Endothelial cell of umbilical vein (primary cell): ENCODE data around the gene ZFAND5. TPM values are rescaled to one million over a fixed set of nuclear protein-coding genes. Genes with fewer than 3 reads are reported as not detected.

Experiments used
- BruUV-seq: library from RNA; stranded (reverse); fragments of 400-500 nt; replicated peaks from 2 replicates; lab custom pipeline; 2021; lab: Mats Ljungman, UMichigan
- CTCF ChIA-PET: fragments of 300-600, 350-600 bp; sonication (Branson Sonifier 250); formaldehyde crosslinking; loops from one replicate; lab custom pipeline; 2021; ENCODE audit warnings: antibody characterized with exemption, inconsistent platforms; lab: Charles Lee
- POLR2A ChIA-PET: fragments of 300-600, 350-600 bp; sonication (Branson Sonifier 250); formaldehyde crosslinking; loops from one replicate; lab custom pipeline; 2021; ENCODE audit warnings: antibody characterized with exemption, inconsistent platforms; lab: Charles Lee
- DNase-seq: peaks from one replicate; pipeline ENCODE4 v3.0.0-alpha.2; 2011; ENCODE audit warnings: low read depth, low spot score
- FAIRE-seq: peaks from 2 replicates; lab custom pipeline; 2011; peaks lifted over from hg19 to GRCh38; lab: Jason Lieb, UNC
- H2AFZ ChIP-seq: 2 replicates; pipeline ENCODE4 v1.6.0; 2012; ENCODE audit warnings: low read depth, low read length, control low read depth, inconsistent platforms
- H3K27ac ChIP-seq: 2 replicates; pipeline ENCODE4 v1.5.1; 2011; ENCODE audit warnings: low read depth, mild to moderate bottlenecking, control low read depth, low read length, moderate library complexity; ENCODE audit not compliant: insufficient read depth
- H3K27me3 ChIP-seq, 2 experiments: 2 replicates each; pipeline versions ENCODE4 v1.6.0 to v1.6.1; 2011; ENCODE audit warnings: low read length in 2 of 2, mixed read lengths in 1 of 2; ENCODE audit not compliant: control insufficient read depth in 2 of 2, insufficient read depth in 2 of 2
- H3K36me3 ChIP-seq, 2 experiments: 2 replicates in 1 of 2; 3 replicates in 1 of 2; pipeline ENCODE4 v1.5.1; 2011; ENCODE audit warnings: low read length in 2 of 2, mild to moderate bottlenecking in 1 of 2, moderate library complexity in 1 of 2; ENCODE audit not compliant: control insufficient read depth in 2 of 2, insufficient read depth in 2 of 2; ENCODE audit errors: extremely low read depth in 1 of 2
- H3K4me1 ChIP-seq: 3 replicates; pipeline ENCODE4 v1.5.1; 2011; ENCODE audit warnings: mild to moderate bottlenecking, low read length; ENCODE audit not compliant: control insufficient read depth, insufficient read depth; ENCODE audit errors: extremely low read depth
- H3K4me2 ChIP-seq: 2 replicates; pipeline ENCODE4 v1.6.1; 2011; ENCODE audit warnings: low read length, control low read depth, mixed read lengths; ENCODE audit not compliant: insufficient read depth
- H3K4me3 ChIP-seq, 3 experiments: fragments of 200-600 bp in 1 of 3; sonication (generic), shearing (Covaris generic) in 1 of 3; replicated peaks in 1 of 3; 2 replicates each; pipeline ENCODE4 v1.5.1; 2011 to 2016; ENCODE audit warnings: control low read depth in 3 of 3, low read length in 3 of 3, mild to moderate bottlenecking in 2 of 3, inconsistent platforms in 1 of 3, low read depth in 1 of 3, moderate library complexity in 1 of 3; ENCODE audit not compliant: insufficient read depth in 1 of 3
- H3K79me2 ChIP-seq: 2 replicates; pipeline ENCODE4 v1.6.0; 2012; ENCODE audit warnings: low read length, inconsistent platforms; ENCODE audit not compliant: control insufficient read depth, insufficient read depth
- H3K9ac ChIP-seq: replicated peaks from 2 replicates; pipeline ENCODE3; 2011; ENCODE audit warnings: low read length, control low read depth; ENCODE audit not compliant: insufficient read depth; ENCODE audit errors: extremely low read depth
- H3K9me1 ChIP-seq: replicated peaks from 3 replicates; pipeline ENCODE4 v1.6.0; 2011; ENCODE audit warnings: mild to moderate bottlenecking, low read length; ENCODE audit not compliant: control insufficient read depth, insufficient read depth; ENCODE audit errors: extremely low read depth
- H3K9me3 ChIP-seq: replicated peaks from 2 replicates; pipeline ENCODE4 v1.5.1; 2012; ENCODE audit warnings: low read length, inconsistent platforms; ENCODE audit not compliant: control insufficient read depth, insufficient read depth
- H4K20me1 ChIP-seq: replicated peaks from 2 replicates; pipeline ENCODE3; 2011; ENCODE audit warnings: mild to moderate bottlenecking, low read length; ENCODE audit not compliant: control insufficient read depth, insufficient read depth; ENCODE audit errors: extremely low read depth
- EZH2 ChIP-seq: IDR thresholded peaks from 2 replicates; pipeline ENCODE4 v1.6.1; 2012; ENCODE audit warnings: borderline replicate concordance, low read depth, mild to moderate bottlenecking, moderate library complexity, low read length, inconsistent platforms; ENCODE audit not compliant: severe bottlenecking
- FOS ChIP-seq: IDR thresholded peaks from 2 replicates; pipeline ENCODE4 v1.6.1; 2011; ENCODE audit warnings: mild to moderate bottlenecking, low read length, moderate library complexity, borderline replicate concordance; ENCODE audit not compliant: insufficient read depth
- GATA2 ChIP-seq: IDR thresholded peaks from 2 replicates; pipeline ENCODE4 v1.7.0; 2011; ENCODE audit warnings: low read depth, mild to moderate bottlenecking, moderate library complexity, mixed read lengths, low read length; ENCODE audit not compliant: insufficient read length, insufficient read depth
- JUN ChIP-seq: IDR thresholded peaks from 2 replicates; pipeline ENCODE4 v1.6.1; 2011; ENCODE audit warnings: borderline replicate concordance, low read depth; ENCODE audit not compliant: insufficient read length, insufficient read depth
- MYC ChIP-seq: IDR thresholded peaks from one replicate; pipeline ENCODE4 v1.6.1; 2011; ENCODE audit warnings: mild to moderate bottlenecking, low read depth, low read length
- POLR2A ChIP-seq: IDR thresholded peaks from 2 replicates; pipeline ENCODE4 v1.6.1; 2012; ENCODE audit warnings: low read depth, mild to moderate bottlenecking, control low read depth, low read length
- POLR2AphosphoS5 ChIP-seq: IDR thresholded peaks from 2 replicates; pipeline ENCODE4 v1.6.1; 2012; ENCODE audit warnings: low read depth, mild to moderate bottlenecking, control low read depth, low read length, moderate library complexity; ENCODE audit not compliant: insufficient read depth
- dilution Hi-C: fragments of 300-500 bp; cut with MboI; formaldehyde crosslinking; loops from one replicate; pipeline ENCODE4 v1.15.0; 2019; ENCODE audit warnings: low sequenced_read_pairs; ENCODE audit not compliant: extremely low pct_ligation_motif_present
- intact Hi-C: fragments of 100-400 bp; cut with micrococcal nuclease; formaldehyde crosslinking; loops from one replicate; pipeline ENCODE4 v1.10.0; 2022
- polyA plus RNA-seq, 4 experiments: library from polyadenylated mRNA; depleted of rRNA in 3 of 4; stranded (reverse) in 3 of 4; unstranded in 1 of 4; fragments of >200 nt; gene quantifications; 2 replicates each; pipeline versions ENCODE4 v1.2.1 to v1.2.3, GENCODE V29; 2011 to 2012; ENCODE audit warnings: missing spikeins in 1 of 4
- total RNA-seq: library from RNA; stranded (reverse); gene quantifications from 2 replicates; pipeline ENCODE4 v1.2.3, GENCODE V29; 2021
- TF ChIP-seq, protein P1 (sequence below): IDR thresholded peaks from 2 replicates; pipeline ENCODE4 v1.6.1; 2011; ENCODE audit not compliant: insufficient read depth, insufficient read length
- TF ChIP-seq, protein P2 (sequence below), 2 donors: IDR thresholded peaks; 1 replicate in 1 of 2; 2 replicates in 1 of 2; pipeline ENCODE4 v1.5.1; 2011; ENCODE audit warnings: low read length in 2 of 2, mild to moderate bottlenecking in 2 of 2, moderate library complexity in 2 of 2, control low read depth in 1 of 2, inconsistent platforms in 1 of 2, low read depth in 1 of 2; ENCODE audit not compliant: insufficient read depth in 1 of 2; ENCODE audit errors: extremely low read depth in 1 of 2

The ZFAND5 gene
- total and polyA plus RNA-seq, 2 donors (not counting 3 experiments of a cell fraction or from before 2014, with no cell fraction given), result 63.7 to 176 TPM

DNA sequence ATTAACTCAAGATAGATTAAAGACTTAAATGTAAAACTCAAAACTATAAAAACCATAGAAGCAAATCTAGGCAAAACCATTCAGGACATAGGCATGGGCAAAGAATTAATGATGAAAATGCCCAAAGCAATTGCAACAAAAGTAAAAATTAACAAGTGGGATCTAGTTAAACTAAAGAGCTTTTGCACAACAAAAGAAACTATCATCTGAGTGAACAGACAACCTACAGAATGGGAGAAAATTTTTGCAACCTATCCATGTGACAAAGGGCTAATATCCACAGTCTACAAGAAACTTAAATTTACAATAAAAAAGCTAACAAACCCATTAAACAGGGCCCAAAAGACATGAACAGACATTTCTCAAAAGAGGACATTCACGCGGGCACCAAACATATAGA lies 34.4 kb upstream of the ZFAND5 start:
- H2AFZ ChIP-seq, result no peak overlapping the region
- POLR2A ChIA-PET, result no interaction called here
- dilution Hi-C loops (no loop called here), intact Hi-C loops (no loop called here)
- H3K4me1 ChIP-seq, result no peaks in the 10 kb centered on the region
- no peak overlapping the region for H3K4me3 ChIP-seq
- no peaks in the 10 kb centered on the region for H3K27me3 ChIP-seq
- FAIRE-seq (no peak), DNase-seq (no peak)
- no TSS peak for BruUV-seq
- H4K20me1 ChIP-seq, result no peaks in the 10 kb centered on the region
- H3K9me1 ChIP-seq, result no peaks in the 10 kb centered on the region
- TF ChIP-seq, protein P1, sequence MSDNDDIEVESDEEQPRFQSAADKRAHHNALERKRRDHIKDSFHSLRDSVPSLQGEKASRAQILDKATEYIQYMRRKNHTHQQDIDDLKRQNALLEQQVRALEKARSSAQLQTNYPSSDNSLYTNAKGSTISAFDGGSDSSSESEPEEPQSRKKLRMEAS, result no peak
- TF ChIP-seq MYC (no peak), POLR2AphosphoS5 (no peak), POLR2A (no peak), FOS (no peak), JUN (no peak), GATA2 (no peak), EZH2 (no peak)
- TF ChIP-seq, protein P2, sequence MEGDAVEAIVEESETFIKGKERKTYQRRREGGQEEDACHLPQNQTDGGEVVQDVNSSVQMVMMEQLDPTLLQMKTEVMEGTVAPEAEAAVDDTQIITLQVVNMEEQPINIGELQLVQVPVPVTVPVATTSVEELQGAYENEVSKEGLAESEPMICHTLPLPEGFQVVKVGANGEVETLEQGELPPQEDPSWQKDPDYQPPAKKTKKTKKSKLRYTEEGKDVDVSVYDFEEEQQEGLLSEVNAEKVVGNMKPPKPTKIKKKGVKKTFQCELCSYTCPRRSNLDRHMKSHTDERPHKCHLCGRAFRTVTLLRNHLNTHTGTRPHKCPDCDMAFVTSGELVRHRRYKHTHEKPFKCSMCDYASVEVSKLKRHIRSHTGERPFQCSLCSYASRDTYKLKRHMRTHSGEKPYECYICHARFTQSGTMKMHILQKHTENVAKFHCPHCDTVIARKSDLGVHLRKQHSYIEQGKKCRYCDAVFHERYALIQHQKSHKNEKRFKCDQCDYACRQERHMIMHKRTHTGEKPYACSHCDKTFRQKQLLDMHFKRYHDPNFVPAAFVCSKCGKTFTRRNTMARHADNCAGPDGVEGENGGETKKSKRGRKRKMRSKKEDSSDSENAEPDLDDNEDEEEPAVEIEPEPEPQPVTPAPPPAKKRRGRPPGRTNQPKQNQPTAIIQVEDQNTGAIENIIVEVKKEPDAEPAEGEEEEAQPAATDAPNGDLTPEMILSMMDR (IDR thresholded peaks at IDR 0.05; ENCODE audit: extremely low read depth in 1 of 2, insufficient read depth in 1 of 2, low read depth in 1 of 2, low read length in 2 of 2), result no peak
- no peaks in the 10 kb centered on the region for H3K9me3 ChIP-seq
- H3K27ac ChIP-seq, result no peak overlapping the region
- no peaks in the 10 kb centered on the region for H3K79me2 ChIP-seq
- CTCF ChIA-PET, result no interaction called here
- no peaks in the 10 kb centered on the region for H3K36me3 ChIP-seq
- no peak overlapping the region for H3K4me2 ChIP-seq
- no peak overlapping the region for H3K9ac ChIP-seq
